SKM-1 (cell line): ENCODE measurements around the gene ENOX1.
"Not testable (repeated sequence)": the region's sequence is repeated elsewhere in the genome, so short reads cannot be mapped to it uniquely, and the experiment has no call there.

Experiments used
- DNase-seq: peaks from one replicate; lab custom pipeline; 2025; ENCODE audit not compliant: unreplicated experiment; lab: John Stamatoyannopoulos, UW

Gene ENOX1

GRCh38 chr13:43363156-43363953 lies 423.4 kb downstream of the ENOX1 start:
- DNase-seq, result no peak

- no peak for DNase-seq
These were observed 424.2 kb downstream of the ENOX1 start for GRCh38 chr13:43362556-43362955.

GRCh38 chr13:43360892-43361610 lies 425.7 kb downstream of the ENOX1 start:
- DNase-seq, result no peak

- DNase-seq, result no peak
These were observed 426.6 kb downstream of the ENOX1 start for GRCh38 chr13:43360171-43360570.

- no peak for DNase-seq
These were observed 427.2 kb downstream of the ENOX1 start for GRCh38 chr13:43359536-43359935.

GRCh38 chr13:43357564-43357963 lies 429.2 kb downstream of the ENOX1 start:
- DNase-seq, result no peak

GRCh38 chr13:43356567-43356966 lies 430.2 kb downstream of the ENOX1 start:
- DNase-seq, result peak; percentile 24

GRCh38 chr13:43355774-43356173 lies 431.0 kb downstream of the ENOX1 start:
- no peak for DNase-seq

- no peak for DNase-seq
These were observed 432.4 kb downstream of the ENOX1 start for GRCh38 chr13:43354153-43354945.

GRCh38 chr13:43353631-43354030 lies 433.1 kb downstream of the ENOX1 start:
- no peak for DNase-seq

- DNase-seq, result not testable (repeated sequence)
These were observed 435.2 kb downstream of the ENOX1 start for GRCh38 chr13:43351612-43352011.

GRCh38 chr13:43348397-43348796 lies 438.4 kb downstream of the ENOX1 start:
- no peak for DNase-seq

GRCh38 chr13:43347877-43348276 lies 438.9 kb downstream of the ENOX1 start:
- no peak for DNase-seq

GRCh38 chr13:43346427-43346826 lies 440.3 kb downstream of the ENOX1 start:
- no peak for DNase-seq

- DNase-seq, result no peak
These were observed 443.1 kb downstream of the ENOX1 start for GRCh38 chr13:43343645-43344044.

- DNase-seq, result no peak
These were observed 446.8 kb downstream of the ENOX1 start for GRCh38 chr13:43339805-43340550.

- DNase-seq, result no peak
These were observed 447.5 kb downstream of the ENOX1 start for GRCh38 chr13:43339145-43339804.

GRCh38 chr13:43335764-43336163 lies 451.0 kb downstream of the ENOX1 start:
- DNase-seq, result no peak

GRCh38 chr13:43333176-43333575 lies 453.6 kb downstream of the ENOX1 start:
- no peak for DNase-seq

GRCh38 chr13:43331672-43332071 lies 455.1 kb downstream of the ENOX1 start:
- DNase-seq, result no peak
